Measurements from ENCODE around the gene FOXO3.

The FOXO3 gene

DNA sequence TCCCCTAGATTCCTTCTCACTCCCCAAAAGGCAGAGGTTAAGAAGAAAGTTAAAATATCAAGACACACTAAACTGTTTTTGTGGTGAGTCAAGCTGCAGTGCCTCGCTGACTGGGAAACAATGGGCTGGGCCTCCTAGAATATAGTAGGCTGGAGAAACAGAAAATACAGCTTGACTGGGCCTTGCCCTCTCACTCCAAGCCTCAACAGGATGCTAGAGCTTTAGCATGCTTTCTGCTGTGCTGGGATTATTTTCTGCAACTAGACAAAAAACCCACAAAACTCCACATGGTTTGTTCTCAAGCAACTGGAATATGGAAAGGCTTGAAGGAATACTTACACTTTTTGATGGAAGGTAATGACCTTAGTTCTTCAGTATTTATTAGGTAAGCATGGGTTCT, 27.9 kb downstream of the FOXO3 start:
- no peak for DNase-seq (ENCODE audit: low read depth, low spot score)
- TF ChIP-seq, protein P1, sequence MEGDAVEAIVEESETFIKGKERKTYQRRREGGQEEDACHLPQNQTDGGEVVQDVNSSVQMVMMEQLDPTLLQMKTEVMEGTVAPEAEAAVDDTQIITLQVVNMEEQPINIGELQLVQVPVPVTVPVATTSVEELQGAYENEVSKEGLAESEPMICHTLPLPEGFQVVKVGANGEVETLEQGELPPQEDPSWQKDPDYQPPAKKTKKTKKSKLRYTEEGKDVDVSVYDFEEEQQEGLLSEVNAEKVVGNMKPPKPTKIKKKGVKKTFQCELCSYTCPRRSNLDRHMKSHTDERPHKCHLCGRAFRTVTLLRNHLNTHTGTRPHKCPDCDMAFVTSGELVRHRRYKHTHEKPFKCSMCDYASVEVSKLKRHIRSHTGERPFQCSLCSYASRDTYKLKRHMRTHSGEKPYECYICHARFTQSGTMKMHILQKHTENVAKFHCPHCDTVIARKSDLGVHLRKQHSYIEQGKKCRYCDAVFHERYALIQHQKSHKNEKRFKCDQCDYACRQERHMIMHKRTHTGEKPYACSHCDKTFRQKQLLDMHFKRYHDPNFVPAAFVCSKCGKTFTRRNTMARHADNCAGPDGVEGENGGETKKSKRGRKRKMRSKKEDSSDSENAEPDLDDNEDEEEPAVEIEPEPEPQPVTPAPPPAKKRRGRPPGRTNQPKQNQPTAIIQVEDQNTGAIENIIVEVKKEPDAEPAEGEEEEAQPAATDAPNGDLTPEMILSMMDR (IDR thresholded peaks at IDR 0.05; ENCODE audit: insufficient read depth, low read length, missing control alignments): no peak
- H3K4me3 ChIP-seq (ENCODE audit: low read depth, low read length): no peak overlapping the region
- ChIA-PET POLR2A (interaction anchor here (1.3 to 2.5 kb wide), 3 partner anchors 28 to 33 kb away, joined by 3 to 14 read pairs (median 4); partner anchors contain the start of gene FOXO3), CTCF (interaction anchor here (0.5 to 1.1 kb wide), 3 partner anchors 32 to 247 kb away, joined by 3 read pairs; no protein-coding TSS in a partner anchor)

DNA sequence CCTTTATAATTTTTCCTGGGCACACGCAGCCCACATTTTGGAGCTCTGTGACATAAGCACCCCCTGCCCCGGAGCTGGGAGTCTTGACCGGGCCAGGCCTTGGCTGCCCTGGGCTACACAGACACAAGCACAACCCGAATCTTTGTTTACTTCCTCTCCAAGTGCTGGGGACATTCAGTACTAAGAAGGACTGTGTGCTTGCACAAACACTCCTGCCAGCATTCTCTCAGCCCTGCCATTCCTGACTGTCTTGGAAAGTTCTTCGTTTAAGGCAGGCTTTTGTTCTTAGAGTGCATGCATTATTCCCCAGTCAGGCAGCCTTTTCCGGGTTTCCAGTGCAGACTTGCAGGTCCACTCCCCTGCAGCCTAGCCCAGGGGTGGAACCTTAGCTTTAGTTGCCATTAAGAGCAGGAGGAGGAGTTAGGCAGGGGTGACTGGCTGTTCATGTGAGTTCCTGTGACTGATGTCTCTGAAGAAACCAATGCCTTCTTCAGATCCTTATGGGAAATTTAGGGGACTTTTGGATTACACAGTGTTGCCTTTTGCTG, 28.6 kb downstream of the FOXO3 start:
- ChIA-PET POLR2A (interaction anchor here (1.3 to 2.5 kb wide), 2 partner anchors 29 to 31 kb away, joined by 3 to 14 read pairs; partner anchors contain the start of gene FOXO3), CTCF (interaction anchor here (0.5 to 1.1 kb wide), 3 partner anchors 33 to 191 kb away, joined by 3 read pairs; no protein-coding TSS in a partner anchor)
- no peak overlapping the region for H3K4me3 ChIP-seq (ENCODE audit: low read depth, low read length)
- no peak for DNase-seq (ENCODE audit: low read depth, low spot score)
- TF ChIP-seq, protein P1 (IDR thresholded peaks at IDR 0.05; ENCODE audit: insufficient read depth, low read length, missing control alignments): no peak

DNA sequence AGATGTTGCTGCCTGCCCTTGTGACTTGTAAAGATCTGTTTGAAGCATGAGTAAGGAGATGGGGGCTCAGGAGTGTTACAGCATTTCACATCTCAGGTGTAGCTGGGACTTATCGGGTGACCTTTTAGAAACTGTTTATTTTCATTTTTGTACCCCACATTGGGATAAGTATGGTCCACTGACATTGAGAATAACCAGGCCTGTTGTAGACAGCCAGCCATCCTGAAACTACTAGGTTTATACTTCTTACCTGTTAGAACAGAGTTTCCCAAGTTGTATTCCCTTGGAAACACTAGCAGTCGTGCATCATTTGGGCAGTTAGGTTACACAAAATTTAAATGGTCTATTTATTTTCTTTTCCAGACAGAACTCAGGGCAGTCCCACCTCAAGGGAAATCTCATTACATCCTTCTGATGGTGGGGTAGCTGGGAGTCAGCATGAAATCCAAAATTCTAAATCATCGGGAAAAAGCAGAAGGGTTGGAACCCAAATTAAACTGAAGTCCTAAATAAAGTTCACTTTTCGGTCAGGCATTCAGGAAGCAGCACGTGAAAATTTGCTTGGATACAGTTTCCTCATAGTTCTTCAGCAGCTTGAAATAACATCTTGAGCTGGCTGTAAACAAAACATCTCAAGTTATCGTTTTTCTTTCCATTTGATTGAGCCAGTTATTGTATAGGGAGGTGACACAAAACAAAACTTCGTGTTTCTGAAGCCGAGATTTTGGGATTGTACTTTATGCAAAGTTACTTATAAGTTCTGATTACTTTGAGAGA, 30.5 kb downstream of the FOXO3 start:
- H3K4me3 ChIP-seq (ENCODE audit: low read depth, low read length): no peak overlapping the region
- DNase-seq (ENCODE audit: low read depth, low spot score): no peak
- POLR2A ChIA-PET: no interaction called here
- TF ChIP-seq, protein P1 (IDR thresholded peaks at IDR 0.05; ENCODE audit: insufficient read depth, low read length, missing control alignments): no peak
- CTCF ChIA-PET: interaction anchor here (1.1 kb wide), 1 partner anchor 9 kb away, joined by 3 read pairs; no protein-coding TSS in a partner anchor

DNA sequence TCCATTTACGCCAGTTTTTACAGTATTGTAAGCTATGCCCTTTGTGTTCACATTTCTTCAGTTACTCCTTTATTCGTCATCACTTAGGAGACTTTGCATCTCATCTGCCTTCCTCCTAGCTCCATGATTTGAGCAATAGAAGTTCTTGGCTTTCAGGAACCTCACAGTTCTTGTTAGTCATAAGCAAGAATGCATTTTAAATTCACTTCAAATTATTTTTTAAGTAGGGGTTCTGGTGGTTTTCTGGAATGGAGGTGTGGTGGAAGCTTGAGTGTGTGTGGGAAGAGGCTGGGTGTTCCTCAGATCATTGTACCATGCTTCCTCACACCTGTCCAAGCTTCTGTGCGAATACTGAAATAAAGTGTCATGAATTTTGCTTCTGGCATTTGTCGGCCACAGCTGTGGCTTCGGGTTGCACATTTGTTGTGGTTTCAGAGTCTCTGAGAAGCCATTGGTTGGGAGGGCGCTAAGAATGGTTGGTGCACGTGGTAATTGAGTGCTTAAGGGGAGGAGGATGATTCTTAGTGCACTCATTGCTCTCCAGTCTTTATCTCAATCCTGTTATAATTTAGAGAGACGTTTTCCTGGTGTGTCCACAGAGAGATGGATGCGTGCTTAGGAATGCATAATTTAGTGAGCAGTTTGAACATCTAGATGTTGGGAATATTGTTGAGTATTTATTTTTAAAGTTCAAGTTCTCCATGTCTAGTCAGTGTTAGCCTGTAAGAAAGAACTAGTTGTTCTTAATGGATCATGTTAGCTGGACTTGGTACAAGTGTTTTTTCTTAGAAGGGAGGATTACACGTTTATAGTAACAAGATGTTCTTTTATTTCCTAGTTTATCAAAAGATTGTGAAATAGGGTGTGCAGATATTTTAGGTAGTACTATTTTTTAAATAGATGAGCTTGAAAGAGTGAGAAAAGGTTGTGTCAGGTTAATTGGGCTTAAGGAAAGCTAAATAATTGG, 31.9 kb downstream of the FOXO3 start:
- POLR2A ChIA-PET: interaction anchor here (1.1 kb wide), 1 partner anchor 32 kb away, joined by 6 read pairs; the partner anchor contains the start of gene FOXO3
- CTCF ChIA-PET: interaction anchor here (0.8 to 0.9 kb wide), 2 partner anchors 191 to 234 kb away, joined by 3 read pairs; no protein-coding TSS in a partner anchor
- H3K4me3 ChIP-seq (ENCODE audit: low read depth, low read length): no peak overlapping the region
- DNase-seq (ENCODE audit: low read depth, low spot score): no peak
- TF ChIP-seq, protein P1 (IDR thresholded peaks at IDR 0.05; ENCODE audit: insufficient read depth, low read length, missing control alignments): no peak

GRCh38 chr6:108594151-108594550, 33.4 kb downstream of the FOXO3 start:
- no peak overlapping the region for H3K4me3 ChIP-seq (ENCODE audit: low read depth, low read length)
- CTCF ChIA-PET: no interaction called here
- DNase-seq (ENCODE audit: low read depth, low spot score): no peak
- TF ChIP-seq, protein P1 (IDR thresholded peaks at IDR 0.05; ENCODE audit: insufficient read depth, low read length, missing control alignments): no peak
- POLR2A ChIA-PET: no interaction called here
